ENCODE results near the gene MSI1.
"Not testable (repeated sequence)": the region's sequence is repeated elsewhere in the genome, so short reads cannot be mapped to it uniquely, and the experiment has no call there.

The MSI1 gene

DNA sequence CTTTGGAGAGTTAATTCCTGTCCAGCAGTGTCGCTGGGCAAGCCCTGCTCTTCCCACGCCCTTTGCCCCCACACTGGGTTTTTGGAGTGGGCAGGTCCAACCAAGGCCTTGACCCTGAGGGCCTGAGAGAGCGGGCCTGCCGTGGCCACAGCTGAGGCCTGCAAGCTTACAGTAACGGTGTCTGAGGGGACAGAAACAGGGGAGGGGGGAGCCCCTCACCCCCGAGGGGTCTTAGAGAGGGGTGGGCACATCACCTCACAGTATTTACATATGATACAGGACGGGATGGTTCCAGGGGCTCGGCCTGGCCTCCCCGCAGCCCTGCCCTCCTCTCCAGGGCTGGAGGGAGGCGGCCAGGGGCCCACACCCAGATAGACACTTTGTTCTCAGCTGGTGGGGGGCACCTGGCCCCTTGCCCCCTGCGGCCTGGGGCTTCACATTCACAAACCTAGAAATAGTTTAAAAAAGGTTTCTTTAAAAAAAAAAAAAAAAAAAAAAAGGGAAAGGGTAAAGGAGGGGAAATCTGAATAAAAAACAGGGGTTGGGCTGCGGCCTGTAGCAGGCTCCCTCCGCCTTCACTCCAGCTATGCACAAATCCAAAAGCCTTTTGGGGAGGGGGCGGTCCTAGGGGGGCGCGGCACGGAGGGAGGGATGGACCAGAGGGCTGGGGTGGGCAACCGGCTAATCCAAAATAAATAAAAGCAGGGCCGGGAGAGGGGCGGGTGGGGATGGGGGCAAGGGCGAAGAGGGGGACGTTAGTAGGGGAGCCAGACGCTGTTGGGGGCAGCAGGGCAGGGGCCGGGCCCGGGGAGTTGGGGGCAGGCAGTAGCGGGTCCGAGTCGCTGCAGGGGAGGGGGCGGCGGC lies 26.6 kb downstream of the MSI1 start:
- Histone ChIP-seq H3K9ac (ENCODE audit: low read length) (no peak overlapping the region), H3K79me2 (ENCODE audit: insufficient read depth, low read length) (no peaks in the 10 kb centered on the region), H3K9me3 (ENCODE audit: insufficient read depth, low read length) (peaks cover 12% of the 10 kb centered on the region; the same call in 1 of the 2 replicates), H3K4me3 (ENCODE audit: insufficient read depth, low read length, poor library complexity, severe bottlenecking) (no peak overlapping the region), H3K27ac (ENCODE audit: low read depth, low read length) (no peak overlapping the region), H2AFZ (ENCODE audit: low read depth, low read length, severe bottlenecking) (no peak overlapping the region), H3K27me3 (ENCODE audit: low read length) (no peaks in the 10 kb centered on the region), H4K20me1 (ENCODE audit: low read depth, low read length) (no peaks in the 10 kb centered on the region), H3F3A (ENCODE audit: insufficient read depth) (no peaks in the 10 kb centered on the region), H3K9me2 (replicated peaks; ENCODE audit: insufficient read depth, low read length) (no peaks in the 10 kb centered on the region), H3K36me3 (ENCODE audit: low read length) (no peaks in the 10 kb centered on the region), H3K4me2 (ENCODE audit: low read depth, low read length, poor library complexity, severe bottlenecking) (no peak overlapping the region)
- TF ChIP-seq EZH2phosphoT487 (conservative IDR thresholded peaks at IDR 0.05; ENCODE audit: low read length), result no peak
- TF ChIP-seq CTCF (IDR thresholded peaks at IDR 0.05; ENCODE audit: insufficient read depth, low read length, poor library complexity, severe bottlenecking), result no peak

DNA sequence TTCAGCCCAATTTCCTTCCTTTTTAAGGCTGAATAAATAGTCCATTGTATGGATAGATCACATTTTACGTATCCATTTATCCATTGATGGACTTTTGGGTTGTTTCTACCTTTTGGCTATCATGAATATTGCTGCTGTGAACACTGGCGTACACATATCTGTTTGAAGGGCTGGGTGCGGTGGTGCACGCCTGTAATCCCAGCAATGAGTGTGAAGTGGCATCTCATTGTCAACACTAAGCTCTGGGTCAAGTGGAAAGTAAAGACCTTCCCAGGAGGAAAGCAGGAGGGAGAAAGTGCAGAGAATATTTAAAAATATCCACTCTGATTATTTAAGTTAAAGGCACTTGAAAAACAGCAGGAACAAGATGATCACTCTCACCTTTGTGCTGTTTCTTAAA lies 29.7 kb downstream of the MSI1 start:
- no peaks in the 10 kb centered on the region for H4K20me1 ChIP-seq (ENCODE audit: low read depth, low read length)
- no peaks in the 10 kb centered on the region for H3K36me3 ChIP-seq (ENCODE audit: low read length)
- peaks cover 25% of the 10 kb centered on the region; the same call in 1 of the 2 replicates for H3K9me3 ChIP-seq (ENCODE audit: insufficient read depth, low read length)
- no peak overlapping the region for H3K9ac ChIP-seq (ENCODE audit: low read length)
- TF ChIP-seq CTCF (IDR thresholded peaks at IDR 0.05; ENCODE audit: insufficient read depth, low read length, poor library complexity, severe bottlenecking) (no peak), EZH2phosphoT487 (conservative IDR thresholded peaks at IDR 0.05; ENCODE audit: low read length) (no peak)
- H3F3A ChIP-seq (ENCODE audit: insufficient read depth), result no peaks in the 10 kb centered on the region
- no peak overlapping the region for H3K27ac ChIP-seq (ENCODE audit: low read depth, low read length)
- H3K4me2 ChIP-seq (ENCODE audit: low read depth, low read length, poor library complexity, severe bottlenecking), result no peak overlapping the region
- H3K27me3 ChIP-seq (ENCODE audit: low read length), result no peaks in the 10 kb centered on the region
- H3K4me3 ChIP-seq (ENCODE audit: insufficient read depth, low read length, poor library complexity, severe bottlenecking), result no peak overlapping the region
- no peaks in the 10 kb centered on the region for H3K79me2 ChIP-seq (ENCODE audit: insufficient read depth, low read length)
- no peak overlapping the region for H2AFZ ChIP-seq (ENCODE audit: low read depth, low read length, severe bottlenecking)
- H3K9me2 ChIP-seq (replicated peaks; ENCODE audit: insufficient read depth, low read length), result no peaks in the 10 kb centered on the region

GRCh38 chr12:120337730-120338129 lies 31.2 kb downstream of the MSI1 start:
- Histone ChIP-seq H3K36me3 (ENCODE audit: low read length) (no peaks in the 10 kb centered on the region), H3K79me2 (ENCODE audit: insufficient read depth, low read length) (no peaks in the 10 kb centered on the region), H3K4me3 (ENCODE audit: insufficient read depth, low read length, poor library complexity, severe bottlenecking) (no peak overlapping the region), H3K9me3 (ENCODE audit: insufficient read depth, low read length) (peaks cover 25% of the 10 kb centered on the region; the same call in 1 of the 2 replicates), H3F3A (ENCODE audit: insufficient read depth) (no peaks in the 10 kb centered on the region), H3K9me2 (replicated peaks; ENCODE audit: insufficient read depth, low read length) (no peaks in the 10 kb centered on the region), H4K20me1 (ENCODE audit: low read depth, low read length) (no peaks in the 10 kb centered on the region), H2AFZ (ENCODE audit: low read depth, low read length, severe bottlenecking) (no peak overlapping the region), H3K27ac (ENCODE audit: low read depth, low read length) (no peak overlapping the region), H3K4me2 (ENCODE audit: low read depth, low read length, poor library complexity, severe bottlenecking) (no peak overlapping the region), H3K27me3 (ENCODE audit: low read length) (no peaks in the 10 kb centered on the region), H3K9ac (ENCODE audit: low read length) (no peak overlapping the region)
- no peak for TF ChIP-seq CTCF (IDR thresholded peaks at IDR 0.05; ENCODE audit: insufficient read depth, low read length, poor library complexity, severe bottlenecking)
- no peak for TF ChIP-seq EZH2phosphoT487 (conservative IDR thresholded peaks at IDR 0.05; ENCODE audit: low read length)

DNA sequence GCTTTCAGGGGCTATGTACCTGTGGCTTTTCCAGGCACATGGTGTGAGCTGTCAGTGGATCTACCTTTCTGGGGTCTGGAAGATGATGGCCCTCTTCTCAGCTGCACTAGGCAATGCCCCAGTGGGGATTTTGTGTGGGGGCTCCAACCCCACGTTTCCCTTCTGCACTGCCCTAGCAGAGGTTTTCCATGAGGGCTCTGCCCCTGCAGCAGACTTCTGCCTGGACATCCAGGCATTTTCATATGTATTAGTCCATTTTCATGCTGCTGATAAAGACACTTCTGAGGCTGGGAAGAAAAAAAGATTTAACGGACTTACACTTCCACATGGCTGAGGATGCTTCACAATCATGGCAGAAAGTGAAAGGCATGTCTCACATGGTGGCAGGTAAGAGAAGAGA lies 32.6 kb downstream of the MSI1 start:
- H3K4me3 ChIP-seq (ENCODE audit: insufficient read depth, low read length, poor library complexity, severe bottlenecking); H3K27ac ChIP-seq (ENCODE audit: low read depth, low read length); H3K36me3 ChIP-seq (ENCODE audit: low read length); H3F3A ChIP-seq (ENCODE audit: insufficient read depth); H3K9ac ChIP-seq (ENCODE audit: low read length); H2AFZ ChIP-seq (ENCODE audit: low read depth, low read length, severe bottlenecking); H3K4me2 ChIP-seq (ENCODE audit: low read depth, low read length, poor library complexity, severe bottlenecking); H4K20me1 ChIP-seq (ENCODE audit: low read depth, low read length); H3K9me2 ChIP-seq (replicated peaks; ENCODE audit: insufficient read depth, low read length); H3K79me2 ChIP-seq (ENCODE audit: insufficient read depth, low read length); H3K27me3 ChIP-seq (ENCODE audit: low read length): not testable (repeated sequence)
- H3K9me3 ChIP-seq (ENCODE audit: insufficient read depth, low read length), result peaks cover 25% of the 10 kb centered on the region; the same call in 1 of the 2 replicates

DNA sequence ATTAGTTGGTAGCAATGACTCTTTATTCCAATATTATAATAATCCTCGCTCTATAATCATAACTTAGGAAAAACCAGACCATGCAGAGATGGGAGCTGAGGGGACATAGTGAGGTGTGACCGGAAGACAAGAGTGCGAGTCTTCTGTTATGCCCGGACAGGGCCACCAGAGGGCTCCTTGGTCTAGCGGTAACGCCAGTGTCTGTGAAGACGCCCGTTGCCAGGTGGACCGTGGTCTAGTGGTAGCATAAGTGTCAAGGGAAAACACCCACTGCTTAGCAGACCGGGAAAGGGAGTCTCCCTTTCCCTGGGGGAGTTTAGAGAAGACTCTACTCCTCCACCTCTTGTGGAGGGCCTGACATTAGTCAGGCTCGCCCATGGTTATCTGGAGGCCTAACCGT lies 33.5 kb downstream of the MSI1 start:
- H3K36me3 ChIP-seq (ENCODE audit: low read length); H3K9ac ChIP-seq (ENCODE audit: low read length); H3K27me3 ChIP-seq (ENCODE audit: low read length); H3K4me2 ChIP-seq (ENCODE audit: low read depth, low read length, poor library complexity, severe bottlenecking); H4K20me1 ChIP-seq (ENCODE audit: low read depth, low read length); H3K4me3 ChIP-seq (ENCODE audit: insufficient read depth, low read length, poor library complexity, severe bottlenecking); H3K27ac ChIP-seq (ENCODE audit: low read depth, low read length); H2AFZ ChIP-seq (ENCODE audit: low read depth, low read length, severe bottlenecking); H3K9me2 ChIP-seq (replicated peaks; ENCODE audit: insufficient read depth, low read length); H3K79me2 ChIP-seq (ENCODE audit: insufficient read depth, low read length); H3F3A ChIP-seq (ENCODE audit: insufficient read depth): not testable (repeated sequence)
- H3K9me3 ChIP-seq (ENCODE audit: insufficient read depth, low read length), result peaks cover 25% of the 10 kb centered on the region; the same call in 1 of the 2 replicates

Measured in SU-DHL-6 (cell line).